Measurements from ENCODE around the gene PADI3.

- TF ChIP-seq POLR2A (IDR thresholded peaks at IDR 0.05), result no peak
- TF ChIP-seq, protein P1, sequence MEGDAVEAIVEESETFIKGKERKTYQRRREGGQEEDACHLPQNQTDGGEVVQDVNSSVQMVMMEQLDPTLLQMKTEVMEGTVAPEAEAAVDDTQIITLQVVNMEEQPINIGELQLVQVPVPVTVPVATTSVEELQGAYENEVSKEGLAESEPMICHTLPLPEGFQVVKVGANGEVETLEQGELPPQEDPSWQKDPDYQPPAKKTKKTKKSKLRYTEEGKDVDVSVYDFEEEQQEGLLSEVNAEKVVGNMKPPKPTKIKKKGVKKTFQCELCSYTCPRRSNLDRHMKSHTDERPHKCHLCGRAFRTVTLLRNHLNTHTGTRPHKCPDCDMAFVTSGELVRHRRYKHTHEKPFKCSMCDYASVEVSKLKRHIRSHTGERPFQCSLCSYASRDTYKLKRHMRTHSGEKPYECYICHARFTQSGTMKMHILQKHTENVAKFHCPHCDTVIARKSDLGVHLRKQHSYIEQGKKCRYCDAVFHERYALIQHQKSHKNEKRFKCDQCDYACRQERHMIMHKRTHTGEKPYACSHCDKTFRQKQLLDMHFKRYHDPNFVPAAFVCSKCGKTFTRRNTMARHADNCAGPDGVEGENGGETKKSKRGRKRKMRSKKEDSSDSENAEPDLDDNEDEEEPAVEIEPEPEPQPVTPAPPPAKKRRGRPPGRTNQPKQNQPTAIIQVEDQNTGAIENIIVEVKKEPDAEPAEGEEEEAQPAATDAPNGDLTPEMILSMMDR (IDR thresholded peaks at IDR 0.05), result no peak
Measured at GRCh38 chr1:17208546-17208945, 40.4 kb upstream of the PADI3 start.
